Thyroid gland (tissue), 4 donors: ENCODE data around the gene UNC5CL. TPM values are rescaled to one million over a fixed set of nuclear protein-coding genes. Genes with fewer than 3 reads are reported as not detected.

Source experiments
- DNase-seq, 2 donors: peaks; one replicate each; pipeline ENCODE4 v3.0.0-alpha.2; 2019
- H3K27ac ChIP-seq, 3 donors: fragments of 200-600 bp; sonication (generic); 1 replicate in 2 of 3; 2 replicates in 1 of 3; pipeline ENCODE4 v1.5.1; 2016 to 2019; ENCODE audit warnings: mild to moderate bottlenecking in 1 of 3, moderate library complexity in 1 of 3
- H3K27me3 ChIP-seq: fragments of 200-600 bp; sonication (generic); one replicate; pipeline ENCODE4 v1.5.1; 2019
- H3K36me3 ChIP-seq, 2 donors: fragments of 200-600 bp; sonication (generic); one replicate each; pipeline ENCODE4 v1.5.1; 2016 to 2019
- H3K4me1 ChIP-seq, 2 donors: fragments of 200-600 bp; sonication (generic); one replicate each; pipeline ENCODE4 v1.5.1; 2017 to 2019
- H3K4me3 ChIP-seq, 3 donors: fragments of 200-600 bp; sonication (generic); replicated peaks in 1 of 3; 1 replicate in 2 of 3; 2 replicates in 1 of 3; pipeline ENCODE4 v1.5.1; 2016; ENCODE audit warnings: mild to moderate bottlenecking in 1 of 3
- H3K9me3 ChIP-seq: fragments of 200-600 bp; sonication (generic); one replicate; pipeline ENCODE4 v1.5.1; 2017
- POLR2A ChIP-seq, 2 donors: fragments of 450-650 bp; IDR thresholded peaks; one replicate each; pipeline ENCODE4 v1.6.1; 2017; ENCODE audit warnings: antibody characterized with exemption in 2 of 2, mild to moderate bottlenecking in 2 of 2, moderate library complexity in 1 of 2
- WGBS, 2 donors: methylation state at CpG; one replicate each; pipeline ENCODE4 v1.1.5; 2017; 5-methylcytosine and 5-hydroxymethylcytosine counted together
- intact Hi-C: fragments of 100-400 bp; cut with DNase I; formaldehyde crosslinking; loops from one replicate; pipeline ENCODE4 v1.15.1; 2023
- total RNA-seq, 4 donors: library from RNA; depleted of rRNA; stranded (reverse); fragments of >200 nt; gene quantifications; one replicate each; pipeline ENCODE4 v1.2.3, GENCODE V29; 2016
- TF ChIP-seq, protein P1 (sequence below), 6 experiments: fragments of 200-600 bp in 3 of 6; fragments of 450-650 bp in 3 of 6; sonication (generic) in 3 of 6; IDR thresholded peaks; one replicate each; pipeline ENCODE4 v1.5.1; 2016 to 2019; ENCODE audit warnings: antibody characterized with exemption in 6 of 6, mild to moderate bottlenecking in 2 of 6, inconsistent platforms in 1 of 6, moderate library complexity in 1 of 6

The UNC5CL gene
- total RNA-seq, 4 donors from 2014 or later, result 0.93 to 3.6 (median 2.0) TPM

DNA sequence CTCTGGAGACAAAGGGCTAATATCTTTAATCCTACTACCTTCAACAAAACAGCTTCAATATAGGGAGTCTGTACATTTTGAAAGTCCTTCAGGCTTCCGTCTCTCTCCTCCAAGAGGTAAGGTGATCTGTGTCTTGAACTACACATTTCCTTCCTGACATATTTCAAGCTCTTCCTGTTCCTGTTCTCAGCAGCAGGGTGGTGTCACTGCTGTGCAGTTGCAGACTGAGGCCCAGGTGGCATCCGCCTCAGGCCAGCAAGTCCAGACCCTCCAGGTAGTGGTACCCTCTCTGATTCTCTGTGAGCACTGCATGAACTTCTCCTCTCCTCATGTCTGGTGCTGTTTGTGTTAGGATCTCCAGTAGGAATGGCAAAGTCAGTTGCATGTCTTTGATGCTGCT lies 41.6 kb upstream of the UNC5CL start:
- Histone ChIP-seq H3K9me3 (no peaks in the 10 kb centered on the region), H3K27me3 (no peaks in the 10 kb centered on the region), H3K36me3 (peaks cover 10 to 12% of the 10 kb centered on the region in 2 donors), H3K27ac (no peak overlapping the region), H3K4me3 (no peak overlapping the region), H3K4me1 (peaks cover 19 to 28% of the 10 kb centered on the region in 2 donors)
- no peak for DNase-seq
- no peak for TF ChIP-seq POLR2A (IDR thresholded peaks at IDR 0.05)
- intact Hi-C loops, result no loop called here
- WGBS, 2 donors, result 86 to 93% methylated on average over 2 of the region's 2 CpGs

DNA sequence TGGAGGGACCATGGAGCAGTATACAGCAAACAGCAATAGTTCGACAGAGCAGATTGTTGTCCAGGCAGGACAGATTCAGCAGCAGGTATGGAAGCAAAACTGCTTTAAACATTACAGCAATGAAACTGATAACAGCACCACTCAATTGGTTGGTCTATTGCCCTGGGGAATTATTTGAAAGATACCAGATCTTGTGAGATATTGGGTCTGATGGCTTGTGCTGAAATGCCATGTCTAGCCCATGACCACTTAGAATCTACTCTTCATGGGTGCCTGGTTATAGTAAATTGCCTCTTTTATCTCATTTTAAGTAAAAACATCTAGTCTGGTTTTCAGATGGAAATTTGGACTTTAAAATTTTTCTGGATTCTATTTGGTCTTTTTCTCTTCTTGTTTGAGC lies 40.1 kb upstream of the UNC5CL start:
- no peak overlapping the region for H3K27ac ChIP-seq
- H3K4me3 ChIP-seq, result no peak overlapping the region
- peaks cover 27 to 43% of the 10 kb centered on the region in 2 donors for H3K4me1 ChIP-seq
- peaks cover 3 to 5% of the 10 kb centered on the region in 2 donors for H3K36me3 ChIP-seq
- H3K27me3 ChIP-seq, result no peaks in the 10 kb centered on the region
- intact Hi-C loops, result no loop called here
- H3K9me3 ChIP-seq, result no peaks in the 10 kb centered on the region
- DNase-seq, result no peak
- WGBS, 2 donors, result 100% methylated on average over 1 of the region's 1 CpG
- TF ChIP-seq, protein P1, sequence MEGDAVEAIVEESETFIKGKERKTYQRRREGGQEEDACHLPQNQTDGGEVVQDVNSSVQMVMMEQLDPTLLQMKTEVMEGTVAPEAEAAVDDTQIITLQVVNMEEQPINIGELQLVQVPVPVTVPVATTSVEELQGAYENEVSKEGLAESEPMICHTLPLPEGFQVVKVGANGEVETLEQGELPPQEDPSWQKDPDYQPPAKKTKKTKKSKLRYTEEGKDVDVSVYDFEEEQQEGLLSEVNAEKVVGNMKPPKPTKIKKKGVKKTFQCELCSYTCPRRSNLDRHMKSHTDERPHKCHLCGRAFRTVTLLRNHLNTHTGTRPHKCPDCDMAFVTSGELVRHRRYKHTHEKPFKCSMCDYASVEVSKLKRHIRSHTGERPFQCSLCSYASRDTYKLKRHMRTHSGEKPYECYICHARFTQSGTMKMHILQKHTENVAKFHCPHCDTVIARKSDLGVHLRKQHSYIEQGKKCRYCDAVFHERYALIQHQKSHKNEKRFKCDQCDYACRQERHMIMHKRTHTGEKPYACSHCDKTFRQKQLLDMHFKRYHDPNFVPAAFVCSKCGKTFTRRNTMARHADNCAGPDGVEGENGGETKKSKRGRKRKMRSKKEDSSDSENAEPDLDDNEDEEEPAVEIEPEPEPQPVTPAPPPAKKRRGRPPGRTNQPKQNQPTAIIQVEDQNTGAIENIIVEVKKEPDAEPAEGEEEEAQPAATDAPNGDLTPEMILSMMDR (IDR thresholded peaks at IDR 0.05), result no peak
- TF ChIP-seq POLR2A (IDR thresholded peaks at IDR 0.05), result no peak

DNA sequence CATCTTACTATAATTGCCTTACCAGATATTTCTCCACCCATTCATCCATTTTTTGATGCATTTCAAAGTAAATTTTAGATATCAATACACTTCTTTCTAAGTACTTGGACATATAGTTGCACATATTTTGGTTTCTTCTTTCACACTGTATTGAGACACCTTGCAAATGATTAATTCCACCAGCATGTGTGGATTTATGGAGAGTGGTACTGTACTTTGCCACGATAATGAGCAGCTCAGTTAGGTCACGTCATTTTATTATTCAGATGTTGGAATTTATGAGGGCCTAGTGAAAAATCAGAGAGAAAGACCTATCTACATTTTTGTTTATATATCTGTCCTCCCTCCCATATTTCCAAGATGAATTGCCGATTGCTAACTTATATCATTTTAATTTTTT lies 39.1 kb upstream of the UNC5CL start:
- TF ChIP-seq POLR2A (IDR thresholded peaks at IDR 0.05), result no peak
- TF ChIP-seq, protein P1 (IDR thresholded peaks at IDR 0.05), result no peak
- Histone ChIP-seq H3K27me3 (no peaks in the 10 kb centered on the region), H3K4me3 (no peak overlapping the region), H3K9me3 (no peaks in the 10 kb centered on the region), H3K27ac (no peak overlapping the region), H3K36me3 (peaks cover 3 to 4% of the 10 kb centered on the region in 2 donors), H3K4me1 (peaks cover 30 to 38% of the 10 kb centered on the region in 2 donors)
- 94 to 95% methylated on average over 3 of the region's 3 CpGs for WGBS, 2 donors
- no peak for DNase-seq
- intact Hi-C loops, result no loop called here

DNA sequence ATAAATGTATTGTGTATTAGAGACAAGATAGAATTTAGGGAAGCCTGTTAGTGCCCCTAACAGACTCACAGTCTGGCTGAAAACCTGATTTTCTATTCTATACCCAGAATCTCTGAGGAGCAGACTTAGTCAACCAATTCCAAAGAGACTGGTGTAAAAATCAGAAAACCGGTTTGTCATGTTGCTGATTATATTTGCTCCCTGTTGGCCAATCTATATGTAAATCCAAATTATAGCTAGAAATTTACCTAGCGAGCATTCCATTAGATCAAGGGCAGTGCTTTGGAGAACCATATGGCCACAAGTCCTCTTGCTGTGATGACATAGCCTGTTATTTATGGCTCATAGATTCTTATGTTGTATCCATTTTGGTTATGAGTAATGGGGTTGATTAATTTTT lies 38.5 kb upstream of the UNC5CL start:
- TF ChIP-seq POLR2A (IDR thresholded peaks at IDR 0.05), result no peak
- TF ChIP-seq, protein P1 (IDR thresholded peaks at IDR 0.05), result no peak
- 78 to 79% methylated on average over 2 of the region's 2 CpGs for WGBS, 2 donors
- no peak overlapping the region for H3K27ac ChIP-seq
- H3K9me3 ChIP-seq, result no peaks in the 10 kb centered on the region
- intact Hi-C loops, result no loop called here
- H3K4me3 ChIP-seq, result no peak overlapping the region
- H3K4me1 ChIP-seq, result peaks cover 30 to 32% of the 10 kb centered on the region in 2 donors
- DNase-seq, result no peak
- no peaks in the 10 kb centered on the region for H3K27me3 ChIP-seq
- H3K36me3 ChIP-seq, result peaks cover 3 to 4% of the 10 kb centered on the region in 2 donors

DNA sequence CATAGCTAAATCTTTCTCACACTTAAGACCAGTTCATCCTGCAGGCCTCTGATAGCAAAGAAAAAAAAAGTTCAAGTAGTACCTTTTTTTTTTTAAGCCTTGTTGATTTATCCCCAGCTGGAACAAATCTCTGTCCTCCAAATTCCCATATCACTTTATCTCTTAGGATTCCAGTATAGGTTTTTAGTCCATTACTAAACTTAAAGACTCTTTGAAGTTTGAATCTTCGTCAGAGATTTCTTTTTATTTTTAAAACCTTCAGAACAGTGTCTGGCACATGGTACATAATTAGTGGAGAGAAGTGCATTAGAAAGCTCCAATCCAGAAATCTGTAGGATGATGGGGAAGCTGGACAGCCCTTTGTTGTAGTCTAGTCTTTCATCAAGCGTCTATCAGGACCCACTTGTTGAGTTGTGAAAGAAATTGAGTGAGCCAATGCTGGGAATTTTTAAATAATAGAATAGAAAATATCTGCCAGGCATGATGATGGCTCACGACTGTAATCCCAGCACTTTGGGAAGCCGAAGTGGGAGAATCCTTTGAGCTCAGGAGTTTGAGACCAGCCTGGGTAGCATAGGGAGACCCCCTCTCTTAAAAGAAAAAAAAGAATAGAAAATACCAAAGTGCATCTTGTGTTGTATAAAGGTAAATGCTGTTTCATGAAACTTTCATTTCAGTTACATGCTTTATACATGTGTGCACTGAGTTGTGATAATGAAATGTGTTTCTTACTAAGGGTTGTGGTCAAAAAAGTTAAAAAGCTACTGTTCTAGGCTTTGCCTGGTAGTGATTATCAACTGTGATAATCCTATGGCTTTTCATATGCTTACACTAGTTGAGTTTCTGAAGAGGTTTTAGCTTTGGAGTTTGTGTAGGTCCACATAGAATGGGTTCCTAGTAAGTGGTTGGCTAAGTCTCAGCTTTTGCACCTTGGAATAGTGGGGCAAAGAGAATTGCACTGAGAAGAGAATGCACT lies 36.9 kb upstream of the UNC5CL start:
- no peak for DNase-seq
- intact Hi-C loops, result no loop called here
- Histone ChIP-seq H3K4me3 (no peak overlapping the region), H3K9me3 (no peaks in the 10 kb centered on the region), H3K27me3 (no peaks in the 10 kb centered on the region), H3K36me3 (peaks cover 3 to 4% of the 10 kb centered on the region in 2 donors), H3K4me1 (peaks cover 34 to 35% of the 10 kb centered on the region in 2 donors), H3K27ac (peak overlapping the region; percentile 34 to 100 (median 99))
- TF ChIP-seq POLR2A (IDR thresholded peaks at IDR 0.05), result no peak
- TF ChIP-seq, protein P1 (IDR thresholded peaks at IDR 0.05), result no peak
- 69 to 85% methylated on average over 4 of the region's 4 CpGs for WGBS, 2 donors
